CD14-positive monocyte (primary cell): Measurements from ENCODE around the gene VSTM2B. TPM values are rescaled to one million over a fixed set of nuclear protein-coding genes. Genes with fewer than 3 reads are reported as not detected.

ENCODE experiments used
- DNase-seq, 3 donors: peaks; one replicate each; pipeline ENCODE4 v3.0.0-alpha.2; 2011 to 2022
- H2AFZ ChIP-seq: 2 replicates; pipeline ENCODE4 v1.6.0; 2012; ENCODE audit warnings: mild to moderate bottlenecking, low read depth, low read length, inconsistent platforms; ENCODE audit not compliant: insufficient read depth, poor library complexity, severe bottlenecking
- H3K27ac ChIP-seq, 2 donors: 1 replicate in 1 of 2; 2 replicates in 1 of 2; pipeline ENCODE4 v1.5.1; 2012 to 2013; ENCODE audit warnings: low read length in 2 of 2, control low read depth in 1 of 2, inconsistent platforms in 1 of 2, low read depth in 1 of 2, mild to moderate bottlenecking in 1 of 2
- H3K27me3 ChIP-seq, 2 donors: one replicate each; pipeline versions ENCODE4 v1.6.0 to v1.6.1; 2011 to 2013; ENCODE audit warnings: low read length in 2 of 2; ENCODE audit not compliant: control insufficient read depth in 2 of 2, insufficient read depth in 2 of 2
- H3K36me3 ChIP-seq, 2 donors: replicated peaks in 1 of 2; 1 replicate in 1 of 2; 2 replicates in 1 of 2; pipeline versions ENCODE4 v1.5.1 to v1.6.1; 2012 to 2013; ENCODE audit warnings: low read length in 2 of 2, control low read depth in 1 of 2, inconsistent platforms in 1 of 2, mild to moderate bottlenecking in 1 of 2; ENCODE audit not compliant: insufficient read depth in 2 of 2, control insufficient read depth in 1 of 2
- H3K4me1 ChIP-seq, 2 donors: 1 replicate in 1 of 2; 2 replicates in 1 of 2; pipeline versions ENCODE4 v1.5.1 to v1.6.1; 2012 to 2013; ENCODE audit warnings: low read length in 2 of 2, control low read depth in 1 of 2, inconsistent platforms in 1 of 2, mild to moderate bottlenecking in 1 of 2, moderate library complexity in 1 of 2; ENCODE audit not compliant: insufficient read depth in 2 of 2, control insufficient read depth in 1 of 2
- H3K4me2 ChIP-seq: replicated peaks from 2 replicates; pipeline ENCODE3; 2012; ENCODE audit warnings: low read length, moderate library complexity, mild to moderate bottlenecking; ENCODE audit not compliant: poor library complexity, severe bottlenecking; ENCODE audit errors: extremely low read depth
- H3K4me3 ChIP-seq, 3 experiments: fragments of 200-600 bp in 1 of 3; sonication (generic) in 1 of 3; replicated peaks in 1 of 3; 1 replicate in 2 of 3; 2 replicates in 1 of 3; pipeline ENCODE4 v1.5.1; 2011 to 2013; ENCODE audit warnings: low read length in 3 of 3, mild to moderate bottlenecking in 3 of 3, control low read depth in 2 of 3, low read depth in 2 of 3, inconsistent platforms in 1 of 3, moderate library complexity in 1 of 3
- H3K79me2 ChIP-seq: 2 replicates; pipeline ENCODE4 v1.6.0; 2012; ENCODE audit warnings: mild to moderate bottlenecking, control low read depth, inconsistent platforms, low read length, moderate library complexity; ENCODE audit not compliant: insufficient read depth
- H3K9ac ChIP-seq: 2 replicates; pipeline ENCODE4 v1.6.0; 2017; ENCODE audit warnings: low read length, mild to moderate bottlenecking; ENCODE audit not compliant: insufficient read depth, poor library complexity, severe bottlenecking
- H3K9me3 ChIP-seq, 2 donors: replicated peaks in 1 of 2; 1 replicate in 1 of 2; 2 replicates in 1 of 2; pipeline versions ENCODE4 v1.5.1 to v1.6.1; 2012 to 2013; ENCODE audit warnings: low read length in 2 of 2, control low read depth in 1 of 2; ENCODE audit not compliant: control insufficient read depth in 1 of 2, insufficient read depth in 1 of 2
- H4K20me1 ChIP-seq: 2 replicates; pipeline ENCODE4 v1.6.0; 2012; ENCODE audit warnings: mild to moderate bottlenecking, low read length, control low read depth, moderate library complexity; ENCODE audit not compliant: insufficient read depth
- H3K27ac Mint-ChIP-seq, 7 donors: one replicate each; pipeline ENCODE4 v1.8.0; 2020; ENCODE audit warnings: mild to moderate bottlenecking in 7 of 7, mixed read lengths in 7 of 7, moderate library complexity in 6 of 7, inconsistent platforms in 2 of 7
- H3K27me3 Mint-ChIP-seq, 3 donors: one replicate each; pipeline ENCODE4 v1.8.0; 2021 to 2022; ENCODE audit warnings: low read depth in 3 of 3, mild to moderate bottlenecking in 3 of 3, mixed read lengths in 3 of 3, moderate library complexity in 3 of 3, inconsistent platforms in 1 of 3
- H3K36me3 Mint-ChIP-seq, 2 donors: one replicate each; pipeline ENCODE4 v1.8.0; 2020; ENCODE audit warnings: mixed read lengths in 2 of 2, inconsistent platforms in 1 of 2, mild to moderate bottlenecking in 1 of 2
- H3K4me1 Mint-ChIP-seq: one replicate; pipeline ENCODE4 v1.8.0; 2020; ENCODE audit warnings: mild to moderate bottlenecking, mixed read lengths
- H3K4me3 Mint-ChIP-seq, 2 donors: one replicate each; pipeline ENCODE4 v1.8.0; 2020; ENCODE audit warnings: mild to moderate bottlenecking in 2 of 2, mixed read lengths in 2 of 2, moderate library complexity in 1 of 2
- H3K9me3 Mint-ChIP-seq, 7 donors: one replicate each; pipeline ENCODE4 v1.8.0; 2020 to 2022; ENCODE audit warnings: mixed read lengths in 7 of 7, mild to moderate bottlenecking in 6 of 7, moderate library complexity in 6 of 7, inconsistent platforms in 2 of 7
- CTCF ChIP-seq: fragments of 200-600 bp; IDR thresholded peaks from one replicate; pipeline ENCODE4 v1.8.0; 2022; ENCODE audit warnings: antibody characterized with exemption, mild to moderate bottlenecking
- WGBS: methylation state at CpG from one replicate; pipeline ENCODE4 v1.1.5; 2013; ENCODE audit warnings: missing lambda C conversion rate; ENCODE audit not compliant: insufficient coverage; 5-methylcytosine and 5-hydroxymethylcytosine counted together
- intact Hi-C, 2 donors: fragments of 100-400 bp; cut with micrococcal nuclease; formaldehyde crosslinking; loops; one replicate each; pipeline versions ENCODE4 v1.15.0 to v1.15.1; 2023
- polyA plus RNA-seq, 3 donors: library from polyadenylated mRNA; depleted of rRNA in 1 of 3; unstranded in 2 of 3; stranded (reverse) in 1 of 3; fragments of 300-500 nt in 2 of 3; fragments of >200 nt in 1 of 3; fragmentation: Illumina TruSeq in 2 of 3; gene quantifications; 1 replicate in 2 of 3; 2 replicates in 1 of 3; pipeline ENCODE4 v1.2.3, GENCODE V29; 2012 to 2021

Gene VSTM2B
- polyA plus RNA-seq, 3 donors, result not detected

GRCh38 chr19:29547361-29547960 is 21.7 kb downstream of the VSTM2B start:
- H3K9ac ChIP-seq, result no peak overlapping the region
- H3K79me2 ChIP-seq, result no peaks in the 10 kb centered on the region
- H3K4me1 ChIP-seq, result no peaks in the 10 kb centered on the region
- Mint-ChIP-seq H3K4me3 (no peak overlapping the region), H3K27ac (peak overlapping the region in 1 of 7 donors; percentile 60), H3K27me3 (peaks cover 2 to 6% (median 3%) of the 10 kb centered on the region in 3 donors), H3K9me3 (peaks cover 0 to 4% (median under 1%) of the 10 kb centered on the region in 7 donors), H3K4me1 (no peaks in the 10 kb centered on the region), H3K36me3 (no peaks in the 10 kb centered on the region)
- no peak overlapping the region for H3K4me2 ChIP-seq
- H4K20me1 ChIP-seq, result no peaks in the 10 kb centered on the region
- H3K4me3 ChIP-seq, result no peak overlapping the region
- DNase-seq, result no peak
- no peak overlapping the region for H2AFZ ChIP-seq
- no peak for TF ChIP-seq CTCF
- intact Hi-C loops, result no loop called here
- H3K9me3 ChIP-seq, result peaks cover 2 to 3% of the 10 kb centered on the region in 2 donors
- 76% methylated on average over 6 of the region's 7 CpGs for WGBS
- no peaks in the 10 kb centered on the region for H3K27me3 ChIP-seq
- no peak overlapping the region for H3K27ac ChIP-seq
- H3K36me3 ChIP-seq, result no peaks in the 10 kb centered on the region

- Histone ChIP-seq H3K36me3 (no peaks in the 10 kb centered on the region), H3K9ac (no peak overlapping the region), H2AFZ (no peak overlapping the region), H4K20me1 (no peaks in the 10 kb centered on the region), H3K4me2 (no peak overlapping the region), H3K27me3 (no peaks in the 10 kb centered on the region), H3K79me2 (no peaks in the 10 kb centered on the region), H3K27ac (no peak overlapping the region), H3K4me1 (no peaks in the 10 kb centered on the region), H3K9me3 (peaks cover 6 to 8% of the 10 kb centered on the region in 2 donors), H3K4me3 (no peak overlapping the region)
- TF ChIP-seq CTCF, result no peak
- intact Hi-C loops, result no loop called here
- no peak overlapping the region for H3K4me3 Mint-ChIP-seq
- 75% methylated on average over 7 of the region's 8 CpGs for WGBS
- H3K4me1 Mint-ChIP-seq, result no peaks in the 10 kb centered on the region
- H3K36me3 Mint-ChIP-seq, result no peaks in the 10 kb centered on the region
- peaks cover 0 to 7% (median 3%) of the 10 kb centered on the region in 7 donors for H3K9me3 Mint-ChIP-seq
- no peak overlapping the region for H3K27ac Mint-ChIP-seq
- no peak for DNase-seq
- peaks cover 2 to 7% (median 3%) of the 10 kb centered on the region in 3 donors for H3K27me3 Mint-ChIP-seq
Measured at GRCh38 chr19:29547981-29548380, 22.2 kb downstream of the VSTM2B start.
